Neural cell (in vitro differentiated cells): ENCODE results near the gene TIPARP.

ENCODE experiments used
- CTCF ChIP-seq: fragments of 450-650 bp; IDR thresholded peaks from 2 replicates; pipeline ENCODE4 v1.5.1; 2014; ENCODE audit warnings: antibody characterized with exemption, mild to moderate bottlenecking, moderate library complexity; ENCODE audit not compliant: poor library complexity, severe bottlenecking
- EP300 ChIP-seq: fragments of 450-650 bp; conservative IDR thresholded peaks from 2 replicates; pipeline ENCODE4 v1.6.1; 2014; ENCODE audit warnings: antibody characterized with exemption, mild to moderate bottlenecking, moderate library complexity; ENCODE audit not compliant: poor library complexity, severe bottlenecking
- EZH2 ChIP-seq: fragments of 200-600, 300-800 bp; shearing (Covaris generic), sonication (generic); IDR thresholded peaks from 2 replicates; pipeline ENCODE4 v1.6.1; 2014; ENCODE audit warnings: antibody characterized with exemption, low read length, borderline replicate concordance, mild to moderate bottlenecking; ENCODE audit not compliant: insufficient read depth, poor library complexity, severe bottlenecking
- MXI1 ChIP-seq: fragments of 450-650 bp; conservative IDR thresholded peaks from 2 replicates; pipeline ENCODE4 v1.6.1; 2014; ENCODE audit warnings: antibody characterized with exemption, mild to moderate bottlenecking; ENCODE audit not compliant: poor library complexity, severe bottlenecking
- POLR2AphosphoS5 ChIP-seq: IDR thresholded peaks from 2 replicates; pipeline ENCODE4 v1.6.1; 2012
- REST ChIP-seq: IDR thresholded peaks from 2 replicates; pipeline ENCODE4 v1.6.1; 2012; ENCODE audit warnings: borderline replicate concordance
- SMC3 ChIP-seq: fragments of 450-650 bp; conservative IDR thresholded peaks from 2 replicates; pipeline ENCODE4 v1.6.1; 2014; ENCODE audit warnings: antibody characterized with exemption, mild to moderate bottlenecking, moderate library complexity; ENCODE audit not compliant: poor library complexity
- TAF1 ChIP-seq: IDR thresholded peaks from 2 replicates; pipeline ENCODE4 v1.6.1; 2012; ENCODE audit warnings: low read depth

- TF ChIP-seq MXI1 (no peak), CTCF (no peak), EZH2 (no peak), REST (no peak), POLR2AphosphoS5 (no peak), TAF1 (no peak), EP300 (no peak), SMC3 (no peak)
These were observed 6.6 kb downstream of the TIPARP start for GRCh38 chr3:156681002-156681401.
